Stimulated activated CD8-positive, alpha-beta memory T cell treated with anti-CD3 and anti-CD28 coated beads, Interleukin-15, amount 100 ng/mL, for 4 hours (primary cell): ENCODE data around the gene ALLC.
"Not testable (repeated sequence)": the region's sequence is repeated elsewhere in the genome, so short reads cannot be mapped to it uniquely, and the experiment has no call there.

ENCODE experiments used
- DNase-seq, 2 donors: peaks; one replicate each; pipeline ENCODE4 v3.0.0-alpha.2; 2020; ENCODE audit warnings: low read depth in 2 of 2

The ALLC gene

DNA sequence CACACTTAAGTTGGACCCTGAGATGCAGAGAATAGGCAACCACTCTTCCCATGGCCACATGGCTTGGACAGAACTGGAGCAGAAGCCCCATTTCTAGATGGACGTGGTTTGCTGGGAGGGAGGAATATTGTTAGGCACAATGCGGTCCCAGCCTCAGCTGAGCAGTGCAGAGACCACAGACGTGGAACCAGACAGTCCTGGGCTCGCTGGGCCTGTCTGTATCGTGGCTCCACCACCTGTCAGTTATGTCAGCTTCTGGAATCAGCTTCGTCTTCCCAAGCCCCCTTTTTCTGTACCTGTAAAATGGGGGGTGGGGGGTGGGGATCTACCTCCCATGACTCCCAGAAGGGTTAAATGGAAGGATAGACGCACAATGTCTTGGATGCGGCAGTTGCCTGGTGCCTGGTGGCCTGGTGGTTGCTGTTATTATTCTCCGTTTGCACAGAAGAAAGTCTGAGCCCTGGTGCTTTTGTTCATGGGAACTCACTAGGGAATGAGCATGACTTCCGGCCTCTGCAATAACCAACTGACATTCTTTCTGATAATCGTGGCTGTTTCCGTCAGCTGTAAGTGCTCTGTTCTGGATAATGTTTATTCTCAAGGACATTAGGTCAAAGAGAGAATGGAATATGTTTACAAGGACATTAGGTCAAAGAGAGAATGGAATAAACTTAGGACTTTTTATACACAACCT, 31.7 kb upstream of the ALLC start:
- DNase-seq = no peak

DNA sequence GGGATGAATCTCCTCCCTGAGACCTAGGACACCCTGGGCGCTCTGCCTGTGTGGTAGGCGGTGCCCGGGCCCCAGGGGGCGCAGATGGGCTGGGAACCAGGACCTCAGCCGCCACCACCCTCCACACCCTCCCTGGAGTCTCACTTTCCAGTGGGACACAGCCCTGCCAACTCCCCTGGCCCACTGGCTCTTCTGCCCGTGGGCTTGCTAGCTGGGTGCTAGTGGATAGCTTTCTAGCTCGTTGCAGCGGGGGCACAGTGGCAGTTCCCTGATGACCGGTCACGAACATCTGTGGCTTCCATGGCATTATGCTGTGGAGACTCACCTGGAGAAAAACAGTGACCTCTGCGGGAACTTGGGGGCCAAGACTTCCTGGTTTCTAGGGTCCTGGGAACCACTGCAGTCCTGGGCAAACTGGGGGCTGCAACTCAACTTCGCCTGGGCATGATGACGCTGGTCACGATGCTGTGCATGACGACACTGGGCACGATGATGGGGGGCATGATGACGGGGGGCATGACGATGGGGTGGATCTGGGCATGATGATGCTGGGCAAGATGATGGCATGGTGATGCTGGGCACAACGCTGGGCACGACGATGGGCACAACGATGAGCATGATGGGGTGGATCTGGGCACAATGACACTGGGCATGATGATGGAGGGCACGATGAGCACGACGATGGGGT, 31.0 kb upstream of the ALLC start:
- no peak for DNase-seq

- no peak for DNase-seq
These were observed 30.4 kb upstream of the ALLC start for GRCh38 chr2:3627500-3628100.

DNA sequence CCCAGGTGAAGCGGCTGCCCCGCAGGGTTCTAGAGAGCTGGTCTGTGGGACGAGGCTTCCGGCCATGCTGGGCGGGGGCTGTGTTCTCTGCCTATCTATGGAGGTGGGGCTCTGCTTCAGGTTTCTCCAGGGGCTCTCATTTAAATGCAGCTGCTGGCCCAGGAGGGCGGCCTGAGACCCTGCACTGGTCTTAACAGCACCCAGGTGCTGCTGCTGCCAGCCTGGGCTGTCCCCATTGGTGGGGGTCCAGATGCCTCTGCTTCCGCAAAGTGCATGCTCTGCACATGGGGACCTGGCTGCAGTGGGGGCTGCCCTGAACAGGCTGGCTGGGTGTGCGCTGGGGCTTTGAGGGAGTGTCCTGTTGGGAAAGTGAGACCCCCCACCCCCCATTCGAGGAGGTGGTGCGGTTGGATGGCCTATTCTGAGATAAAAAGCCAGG, 29.7 kb upstream of the ALLC start:
- DNase-seq = no peak

DNA sequence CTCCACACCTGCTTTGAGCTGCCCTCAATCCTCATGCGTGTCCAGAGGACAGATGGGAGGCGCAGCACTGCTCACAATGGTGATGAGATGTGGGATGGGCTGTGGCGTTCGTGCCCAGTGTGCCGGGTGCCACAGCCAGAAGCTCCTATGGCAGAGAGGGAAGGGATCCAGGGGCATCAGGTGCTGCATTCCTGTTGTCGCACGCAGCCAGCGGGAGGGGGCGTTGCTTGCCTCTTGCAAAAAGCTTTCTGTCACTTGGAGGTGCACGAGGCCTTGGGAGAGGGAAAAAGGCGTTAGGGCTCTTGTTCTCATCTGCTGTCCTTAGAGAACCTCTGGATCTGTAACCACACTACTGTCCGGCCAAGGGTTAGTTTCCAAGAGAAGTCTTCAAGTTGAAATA, 29.2 kb upstream of the ALLC start:
- no peak for DNase-seq

DNA sequence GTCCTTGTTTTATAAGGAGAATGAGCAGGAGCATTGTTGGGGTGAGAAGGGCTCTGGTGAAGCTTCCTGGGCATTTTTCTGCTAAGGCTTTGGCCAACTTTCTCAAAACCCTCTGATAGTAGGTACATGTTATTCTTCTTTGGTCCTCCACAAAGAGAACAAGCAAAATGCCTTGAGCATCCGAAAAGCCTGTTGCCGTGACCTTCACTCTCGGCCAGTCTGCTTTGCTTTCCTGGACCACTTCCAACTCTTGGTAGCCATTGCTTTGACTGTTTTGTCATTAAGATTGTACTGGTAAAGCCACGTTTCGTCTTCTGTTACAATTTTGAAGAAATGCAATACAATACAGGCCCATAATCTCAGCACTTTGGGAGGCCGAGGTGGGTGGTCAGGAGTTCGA, 27.4 kb upstream of the ALLC start:
- DNase-seq = no peak

- no peak for DNase-seq
These were observed 26.7 kb upstream of the ALLC start for GRCh38 chr2:3631161-3631850.

- no peak for DNase-seq
These were observed 25.9 kb upstream of the ALLC start for GRCh38 chr2:3631851-3632659.

GRCh38 chr2:3633089-3633981, 24.7 kb upstream of the ALLC start:
- no peak for DNase-seq

- DNase-seq = no peak
These were observed 23.9 kb upstream of the ALLC start for GRCh38 chr2:3633982-3634595.

DNA sequence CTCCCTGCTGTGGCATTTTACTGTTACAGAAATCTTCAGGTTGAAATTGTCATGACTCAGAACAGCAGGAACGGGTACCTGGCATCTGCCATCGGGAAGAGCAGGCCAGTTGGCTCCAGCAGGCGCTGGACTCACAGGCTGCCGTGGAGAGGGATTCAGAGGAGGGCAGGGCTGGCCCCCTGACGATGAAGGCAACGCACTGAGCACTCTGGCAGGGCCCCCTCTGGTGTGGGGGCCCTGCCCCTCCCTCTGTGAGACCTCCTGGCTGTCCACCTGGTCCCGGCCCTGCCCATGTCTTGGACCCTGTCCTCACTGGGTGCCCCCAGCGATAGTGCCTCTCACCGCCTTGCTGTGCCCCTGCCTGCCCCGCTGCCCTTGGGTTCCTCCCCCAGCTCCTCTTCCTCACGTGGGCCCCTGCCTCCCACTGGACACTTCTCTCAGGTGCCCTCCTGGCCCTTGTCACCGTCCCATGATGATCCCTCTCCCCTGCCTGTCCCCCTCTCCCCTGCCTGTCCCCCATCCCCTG, 23.3 kb upstream of the ALLC start:
- no peak for DNase-seq

DNA sequence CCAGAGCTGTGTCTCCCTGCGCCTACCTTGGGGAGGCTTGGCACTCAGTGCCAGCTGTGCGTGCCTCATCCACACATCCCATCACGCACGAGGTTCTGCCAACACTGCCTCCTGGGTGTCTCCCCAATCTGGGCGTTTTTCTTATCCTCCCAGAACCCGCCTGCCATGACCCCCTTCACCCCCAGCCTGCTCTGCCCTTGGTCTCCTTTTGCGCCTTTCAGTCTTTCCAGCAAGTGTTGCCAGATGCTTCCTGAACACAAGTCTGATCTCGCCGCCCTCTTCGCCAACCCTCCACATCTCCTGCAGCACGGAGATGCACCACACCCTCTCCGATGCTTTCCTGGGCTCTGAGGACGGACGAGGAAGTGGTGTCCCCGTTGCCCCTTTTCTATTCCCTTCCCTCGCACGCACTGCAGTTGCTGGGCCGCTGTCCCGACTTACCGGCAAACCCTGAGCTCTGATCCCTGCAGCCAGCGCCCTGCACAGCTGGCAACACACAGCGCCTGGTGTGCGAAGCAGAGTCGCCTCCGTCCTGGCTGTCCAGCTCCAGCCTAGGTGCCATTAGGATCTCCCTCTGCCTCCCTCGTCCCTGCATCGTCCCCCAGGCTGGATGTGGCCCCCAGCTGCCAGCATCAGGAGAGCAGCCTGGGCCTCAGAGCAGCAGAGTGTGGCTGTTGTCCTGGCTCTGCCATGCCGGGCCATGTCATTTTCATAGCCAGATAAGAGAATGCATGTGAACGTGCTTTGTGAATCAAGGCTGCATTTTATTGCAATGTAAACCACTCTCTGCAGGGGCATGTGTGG, 22.6 kb upstream of the ALLC start:
- no peak for DNase-seq

DNA sequence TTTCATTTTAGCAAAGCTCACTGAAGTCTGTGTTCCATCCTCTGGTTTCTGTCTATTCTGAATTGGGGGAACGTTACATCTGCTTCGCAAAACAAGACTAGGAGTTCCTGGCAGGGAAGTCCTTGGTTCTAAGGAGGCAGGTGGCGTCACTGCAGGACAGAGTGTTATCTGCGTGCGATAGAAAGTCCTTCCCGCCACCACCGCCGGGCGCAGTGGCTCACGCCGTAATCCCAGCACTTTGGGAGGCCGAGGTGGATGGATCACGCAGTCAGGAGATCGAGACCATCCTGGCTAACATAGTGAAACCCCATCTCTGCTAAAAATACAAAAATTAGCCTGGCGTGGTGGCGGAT, 22.0 kb upstream of the ALLC start:
- not testable (repeated sequence) for DNase-seq

GRCh38 chr2:3636586-3637310, 21.3 kb upstream of the ALLC start:
- DNase-seq = no peak

- DNase-seq = no peak
These were observed 20.7 kb upstream of the ALLC start for GRCh38 chr2:3637311-3637675.

GRCh38 chr2:3637692-3638455, 20.1 kb upstream of the ALLC start:
- DNase-seq = no peak

DNA sequence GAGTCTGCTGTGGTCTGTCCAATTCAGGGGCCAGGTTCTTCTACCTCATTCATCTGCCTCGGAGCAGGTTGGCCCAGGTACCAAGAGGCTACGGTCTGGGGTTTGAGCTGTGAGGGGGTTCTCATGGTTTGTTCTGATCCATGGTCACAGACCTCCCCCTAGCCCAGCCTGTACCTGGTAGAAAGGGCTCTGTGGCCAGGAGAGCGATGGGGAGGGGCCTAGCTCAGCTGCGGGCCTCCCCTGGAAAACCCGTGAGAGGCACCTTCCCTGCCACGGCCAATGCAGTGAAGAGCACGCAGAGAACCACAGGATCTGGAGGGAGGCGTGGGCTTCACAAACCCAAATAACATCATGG, 19.6 kb upstream of the ALLC start:
- DNase-seq = no peak

DNA sequence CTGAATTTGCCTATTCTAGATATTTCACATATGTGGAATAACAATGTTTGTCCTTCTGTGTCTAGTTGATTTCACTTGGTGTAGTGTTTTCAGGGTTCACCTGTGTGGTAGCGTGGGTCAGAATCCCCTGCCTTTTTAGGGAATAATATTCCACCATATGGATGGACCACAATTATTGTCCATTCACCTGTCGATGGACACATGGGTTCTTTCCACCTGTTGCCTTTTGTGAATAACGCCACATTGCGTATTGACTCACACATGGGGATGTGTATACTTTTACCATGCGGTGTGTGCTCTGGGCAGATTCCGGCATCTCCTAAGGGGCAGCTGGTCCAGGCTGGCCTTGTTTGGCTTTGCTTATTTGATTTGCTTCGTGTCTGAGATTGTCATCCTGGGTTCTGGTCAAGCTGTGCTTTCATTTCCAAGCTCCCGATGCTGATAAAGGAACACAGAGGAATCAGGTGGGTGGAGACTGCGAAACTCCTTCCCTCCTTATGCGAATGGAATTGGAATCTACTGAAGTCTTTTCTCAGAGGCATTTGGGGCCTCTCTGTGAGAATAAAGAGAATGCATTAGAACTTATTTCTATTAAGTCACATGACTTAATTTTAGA, 18.9 kb upstream of the ALLC start:
- DNase-seq = no peak
